ENCODE data around the gene PNMA8C. TPM values are rescaled to one million over a fixed set of nuclear protein-coding genes. Genes with fewer than 3 reads are reported as not detected.

Gene PNMA8C
- polyA plus RNA-seq, 1 donor (not counting 4 experiments of a cell fraction or from before 2014, with no cell fraction given) = not detected

DNA sequence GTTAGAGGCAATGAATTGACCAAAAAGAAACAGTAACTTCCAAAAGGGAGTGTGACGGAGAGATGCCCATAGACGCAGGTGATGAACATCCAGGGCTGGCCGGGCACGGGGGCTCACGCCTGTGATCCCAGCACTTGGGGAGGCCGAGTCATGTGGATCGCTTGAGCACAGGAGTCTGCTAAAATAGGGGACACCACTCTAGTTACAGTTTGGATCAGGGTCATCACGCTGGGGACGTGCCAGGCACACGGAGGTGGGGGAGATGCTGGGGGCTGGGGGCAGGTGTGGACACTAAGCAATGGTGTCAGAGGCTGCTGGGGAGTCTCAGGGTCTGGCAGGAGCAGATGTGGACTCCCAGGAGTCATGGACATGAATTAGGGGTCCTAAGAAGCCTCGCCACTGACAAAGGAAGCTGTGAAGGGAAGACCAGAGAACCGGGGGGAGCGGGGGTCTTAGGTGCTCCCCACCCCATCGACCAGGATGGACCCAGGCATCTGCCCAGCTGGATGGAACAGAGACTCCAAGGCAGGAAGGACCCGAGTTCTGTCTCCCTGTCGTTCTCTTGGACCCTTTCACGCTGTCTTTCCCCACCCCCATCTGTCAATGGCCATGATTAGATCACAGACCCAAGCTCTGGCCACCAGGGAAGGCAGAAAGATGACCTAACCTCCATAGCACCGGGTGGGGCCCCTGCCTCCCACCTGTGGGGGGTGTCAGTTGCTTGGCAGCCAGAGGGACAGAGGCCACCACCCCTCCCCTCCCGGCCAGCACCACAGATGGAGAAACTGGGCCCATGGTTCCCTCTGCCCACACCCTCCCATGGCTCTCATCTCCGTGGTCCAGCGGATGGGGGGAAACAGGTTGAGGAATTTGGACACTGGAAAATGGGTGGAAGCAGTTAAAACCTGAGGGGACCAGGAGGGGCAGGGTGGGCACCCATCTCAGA, 35.0 kb downstream of the PNMA8C start:
- dilution Hi-C loops (cut with MboI; ENCODE audit: extremely low pct_ligation_motif_present, low sequenced_read_pairs) = no loop called here
- DNase-seq (ENCODE audit: low read depth, low spot score) (no peak), FAIRE-seq (no peak)
- Histone ChIP-seq H2AFZ (ENCODE audit: control insufficient read depth, low read length) (no peak overlapping the region), H3K9ac (ENCODE audit: control insufficient read depth, extremely low read depth, insufficient read depth, low read length) (no peak overlapping the region), H3K9me1 (ENCODE audit: control insufficient read depth, extremely low read depth, insufficient read depth, low read length) (no peaks in the 10 kb centered on the region), H3K4me1 (ENCODE audit: control insufficient read depth, extremely low read depth, insufficient read depth, low read length) (no peaks in the 10 kb centered on the region), H3K79me2 (ENCODE audit: control insufficient read depth, insufficient read depth, low read length) (no peaks in the 10 kb centered on the region), H3K27ac (ENCODE audit: control insufficient read depth, insufficient read depth, low read length) (no peak overlapping the region), H4K20me1 (ENCODE audit: control insufficient read depth, extremely low read depth, insufficient read depth, low read length) (no peaks in the 10 kb centered on the region), H3K4me2 (ENCODE audit: control insufficient read depth, extremely low read depth, insufficient read depth, low read depth, low read length) (no peak overlapping the region), H3K9me3 (ENCODE audit: control insufficient read depth, low read depth, low read length) (peaks cover 4% of the 10 kb centered on the region), H3K4me3 (ENCODE audit: control insufficient read depth in 2 of 3, extremely low read depth in 1 of 3, insufficient read depth in 2 of 3, low read depth in 1 of 3, low read length in 3 of 3) (no peak overlapping the region), H3K36me3 (ENCODE audit: control insufficient read depth in 2 of 2, extremely low read depth in 1 of 2, insufficient read depth in 2 of 2, low read length in 2 of 2) (peaks cover 10 to 12% of the 10 kb centered on the region in 2 experiments), H3K27me3 (ENCODE audit: control insufficient read depth, extremely low read depth, insufficient read depth, low read length) (no peaks in the 10 kb centered on the region)
- TF ChIP-seq EZH2 (IDR thresholded peaks at IDR 0.05; ENCODE audit: low read length) = no peak
- TF ChIP-seq, protein P1, sequence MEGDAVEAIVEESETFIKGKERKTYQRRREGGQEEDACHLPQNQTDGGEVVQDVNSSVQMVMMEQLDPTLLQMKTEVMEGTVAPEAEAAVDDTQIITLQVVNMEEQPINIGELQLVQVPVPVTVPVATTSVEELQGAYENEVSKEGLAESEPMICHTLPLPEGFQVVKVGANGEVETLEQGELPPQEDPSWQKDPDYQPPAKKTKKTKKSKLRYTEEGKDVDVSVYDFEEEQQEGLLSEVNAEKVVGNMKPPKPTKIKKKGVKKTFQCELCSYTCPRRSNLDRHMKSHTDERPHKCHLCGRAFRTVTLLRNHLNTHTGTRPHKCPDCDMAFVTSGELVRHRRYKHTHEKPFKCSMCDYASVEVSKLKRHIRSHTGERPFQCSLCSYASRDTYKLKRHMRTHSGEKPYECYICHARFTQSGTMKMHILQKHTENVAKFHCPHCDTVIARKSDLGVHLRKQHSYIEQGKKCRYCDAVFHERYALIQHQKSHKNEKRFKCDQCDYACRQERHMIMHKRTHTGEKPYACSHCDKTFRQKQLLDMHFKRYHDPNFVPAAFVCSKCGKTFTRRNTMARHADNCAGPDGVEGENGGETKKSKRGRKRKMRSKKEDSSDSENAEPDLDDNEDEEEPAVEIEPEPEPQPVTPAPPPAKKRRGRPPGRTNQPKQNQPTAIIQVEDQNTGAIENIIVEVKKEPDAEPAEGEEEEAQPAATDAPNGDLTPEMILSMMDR (optimal IDR thresholded peaks at IDR 0.05 in 1 of 3, IDR thresholded peaks at IDR 0.05 in 1 of 3, conservative IDR thresholded peaks at IDR 0.05 in 1 of 3; ENCODE audit: extremely low read depth in 1 of 3, insufficient read depth in 2 of 3, low read length in 3 of 3) = no peak

DNA sequence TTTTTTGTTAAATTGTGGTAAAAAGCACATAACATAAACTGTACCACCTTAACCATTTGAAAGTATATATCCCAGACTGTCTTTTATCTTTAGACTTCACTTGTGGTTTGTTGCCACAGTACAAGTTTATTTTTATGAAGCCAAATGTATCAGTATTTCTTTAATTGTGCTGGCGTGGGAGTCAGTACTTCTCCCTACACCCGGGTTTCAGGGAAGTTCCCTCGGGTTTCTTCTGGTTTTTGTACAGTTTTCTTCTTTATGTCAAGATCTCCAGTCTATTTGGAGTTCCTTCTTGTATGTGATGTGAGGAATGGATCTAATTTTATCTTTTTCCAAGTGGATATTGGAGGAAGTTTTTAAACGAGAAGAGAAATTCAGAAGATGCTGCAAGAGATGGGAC, 35.9 kb downstream of the PNMA8C start:
- H3K4me2 ChIP-seq (ENCODE audit: control insufficient read depth, extremely low read depth, insufficient read depth, low read depth, low read length) = no peak overlapping the region
- DNase-seq (ENCODE audit: low read depth, low spot score) (no peak), FAIRE-seq (no peak)
- H2AFZ ChIP-seq (ENCODE audit: control insufficient read depth, low read length) = no peak overlapping the region
- no peak overlapping the region for H3K27ac ChIP-seq (ENCODE audit: control insufficient read depth, insufficient read depth, low read length)
- TF ChIP-seq, protein P1 (optimal IDR thresholded peaks at IDR 0.05 in 1 of 3, IDR thresholded peaks at IDR 0.05 in 1 of 3, conservative IDR thresholded peaks at IDR 0.05 in 1 of 3; ENCODE audit: extremely low read depth in 1 of 3, insufficient read depth in 2 of 3, low read length in 3 of 3) = no peak
- no peak for TF ChIP-seq EZH2 (IDR thresholded peaks at IDR 0.05; ENCODE audit: low read length)
- no peaks in the 10 kb centered on the region for H3K4me1 ChIP-seq (ENCODE audit: control insufficient read depth, extremely low read depth, insufficient read depth, low read length)
- peaks cover 4% of the 10 kb centered on the region for H3K9me3 ChIP-seq (ENCODE audit: control insufficient read depth, low read depth, low read length)
- no peaks in the 10 kb centered on the region for H3K9me1 ChIP-seq (ENCODE audit: control insufficient read depth, extremely low read depth, insufficient read depth, low read length)
- no peak overlapping the region for H3K9ac ChIP-seq (ENCODE audit: control insufficient read depth, extremely low read depth, insufficient read depth, low read length)
- peaks cover 16 to 19% of the 10 kb centered on the region in 2 experiments for H3K36me3 ChIP-seq (ENCODE audit: control insufficient read depth in 2 of 2, extremely low read depth in 1 of 2, insufficient read depth in 2 of 2, low read length in 2 of 2)
- dilution Hi-C loops (cut with MboI; ENCODE audit: extremely low pct_ligation_motif_present, low sequenced_read_pairs) = no loop called here
- no peaks in the 10 kb centered on the region for H3K79me2 ChIP-seq (ENCODE audit: control insufficient read depth, insufficient read depth, low read length)
- H4K20me1 ChIP-seq (ENCODE audit: control insufficient read depth, extremely low read depth, insufficient read depth, low read length) = no peaks in the 10 kb centered on the region
- no peak overlapping the region for H3K4me3 ChIP-seq (ENCODE audit: control insufficient read depth in 2 of 3, extremely low read depth in 1 of 3, insufficient read depth in 2 of 3, low read depth in 1 of 3, low read length in 3 of 3)
- no peaks in the 10 kb centered on the region for H3K27me3 ChIP-seq (ENCODE audit: control insufficient read depth, extremely low read depth, insufficient read depth, low read length)
